ENCODE data around the gene RSBN1L.

- TF ChIP-seq CTCF (IDR thresholded peaks at IDR 0.05) (no peak), POLR2A (IDR thresholded peaks at IDR 0.05) (no peak)
Observed at GRCh38 chr7:77791956-77792355, 95.7 kb downstream of the RSBN1L start.
